Bronchial epithelial cell (primary cell): ENCODE measurements around the gene GAL3ST2. TPM values are rescaled to one million over a fixed set of nuclear protein-coding genes. Genes with fewer than 3 reads are reported as not detected.

Experiments used
- DNase-seq: peaks from one replicate; pipeline ENCODE4 v3.0.0-alpha.2; 2010; ENCODE audit warnings: low read depth
- FAIRE-seq: peaks from 2 replicates; lab custom pipeline; 2011; peaks lifted over from hg19 to GRCh38; lab: Jason Lieb, UNC
- H3K27me3 ChIP-seq: 2 replicates; pipeline ENCODE4 v1.5.1; 2011; ENCODE audit warnings: low read length; ENCODE audit not compliant: control insufficient read depth, insufficient read depth
- H3K36me3 ChIP-seq: 2 replicates; pipeline ENCODE4 v1.5.1; 2011; ENCODE audit warnings: low read length; ENCODE audit not compliant: control insufficient read depth, insufficient read depth
- H3K4me3 ChIP-seq: 2 replicates; pipeline ENCODE4 v1.5.1; 2011; ENCODE audit warnings: mild to moderate bottlenecking, low read depth, low read length, control low read depth
- total RNA-seq: library from RNA; depleted of rRNA; stranded (reverse); fragments of >200 nt; gene quantifications from 2 replicates; pipeline ENCODE4 v1.2.1, GENCODE V29; 2014
- TF ChIP-seq, protein P1 (sequence below): IDR thresholded peaks from 2 replicates; pipeline ENCODE4 v1.5.1; 2011; ENCODE audit warnings: mild to moderate bottlenecking, moderate library complexity, low read length, control low read depth, inconsistent platforms; ENCODE audit not compliant: insufficient read depth, severe bottlenecking

The GAL3ST2 gene
- total RNA-seq, 1 donor from 2014 or later = not detected

GRCh38 chr2:241796209-241796608 is 19.6 kb downstream of the GAL3ST2 start:
- Histone ChIP-seq H3K4me3 (no peak overlapping the region), H3K27me3 (no peaks in the 10 kb centered on the region), H3K36me3 (no peaks in the 10 kb centered on the region)
- DNase-seq = no peak
- TF ChIP-seq, protein P1, sequence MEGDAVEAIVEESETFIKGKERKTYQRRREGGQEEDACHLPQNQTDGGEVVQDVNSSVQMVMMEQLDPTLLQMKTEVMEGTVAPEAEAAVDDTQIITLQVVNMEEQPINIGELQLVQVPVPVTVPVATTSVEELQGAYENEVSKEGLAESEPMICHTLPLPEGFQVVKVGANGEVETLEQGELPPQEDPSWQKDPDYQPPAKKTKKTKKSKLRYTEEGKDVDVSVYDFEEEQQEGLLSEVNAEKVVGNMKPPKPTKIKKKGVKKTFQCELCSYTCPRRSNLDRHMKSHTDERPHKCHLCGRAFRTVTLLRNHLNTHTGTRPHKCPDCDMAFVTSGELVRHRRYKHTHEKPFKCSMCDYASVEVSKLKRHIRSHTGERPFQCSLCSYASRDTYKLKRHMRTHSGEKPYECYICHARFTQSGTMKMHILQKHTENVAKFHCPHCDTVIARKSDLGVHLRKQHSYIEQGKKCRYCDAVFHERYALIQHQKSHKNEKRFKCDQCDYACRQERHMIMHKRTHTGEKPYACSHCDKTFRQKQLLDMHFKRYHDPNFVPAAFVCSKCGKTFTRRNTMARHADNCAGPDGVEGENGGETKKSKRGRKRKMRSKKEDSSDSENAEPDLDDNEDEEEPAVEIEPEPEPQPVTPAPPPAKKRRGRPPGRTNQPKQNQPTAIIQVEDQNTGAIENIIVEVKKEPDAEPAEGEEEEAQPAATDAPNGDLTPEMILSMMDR = no peak
- FAIRE-seq = no peak

GRCh38 chr2:241796610-241797138 is 20.1 kb downstream of the GAL3ST2 start:
- TF ChIP-seq, protein P1 = no peak
- FAIRE-seq (no peak), DNase-seq (no peak)
- H3K4me3 ChIP-seq = no peak overlapping the region
- H3K36me3 ChIP-seq = no peaks in the 10 kb centered on the region
- H3K27me3 ChIP-seq = no peaks in the 10 kb centered on the region

- Histone ChIP-seq H3K27me3 (no peaks in the 10 kb centered on the region), H3K36me3 (no peaks in the 10 kb centered on the region), H3K4me3 (no peak overlapping the region)
- FAIRE-seq (no peak), DNase-seq (no peak)
- TF ChIP-seq, protein P1 = no peak
Observed at GRCh38 chr2:241797441-241798080, 20.9 kb downstream of the GAL3ST2 start.

DNA sequence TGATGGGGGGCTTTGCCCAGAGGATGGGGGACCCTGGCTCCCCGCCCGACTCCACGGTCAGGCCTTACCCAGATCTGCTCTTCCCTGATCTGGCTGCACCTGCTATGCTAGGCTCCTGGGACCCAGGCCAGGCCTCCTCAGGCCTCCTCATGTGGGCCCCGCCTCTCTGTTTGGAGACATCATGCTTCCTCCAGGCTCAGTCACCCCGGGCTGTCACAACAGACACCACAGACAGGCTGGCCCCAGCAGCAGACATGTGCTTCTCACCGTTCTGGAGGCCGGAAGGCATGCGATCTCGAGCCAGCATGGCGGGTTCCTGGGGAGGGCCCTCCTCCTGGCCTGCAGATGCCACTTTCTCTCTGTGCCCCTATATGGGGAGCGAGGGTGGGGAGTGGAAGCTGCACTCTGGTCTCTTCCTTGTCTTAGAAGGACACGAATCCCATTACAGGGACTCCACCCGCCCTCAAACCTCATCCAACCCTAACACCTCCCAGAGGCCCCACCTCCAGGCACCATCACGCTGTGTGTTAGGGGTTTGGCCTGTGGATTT is 21.5 kb downstream of the GAL3ST2 start:
- DNase-seq (no peak), FAIRE-seq (no peak)
- TF ChIP-seq, protein P1 = no peak

GRCh38 chr2:241798631-241799521 is 22.3 kb downstream of the GAL3ST2 start:
- no peaks in the 10 kb centered on the region for H3K27me3 ChIP-seq
- no peak for FAIRE-seq
- no peaks in the 10 kb centered on the region for H3K36me3 ChIP-seq
- TF ChIP-seq, protein P1 = no peak
- no peak for DNase-seq
- no peak overlapping the region for H3K4me3 ChIP-seq

More for the DNA sequence above, 21.5 kb downstream of the GAL3ST2 start:
- H3K36me3 ChIP-seq = no peaks in the 10 kb centered on the region
- H3K4me3 ChIP-seq = no peak overlapping the region
- H3K27me3 ChIP-seq = no peaks in the 10 kb centered on the region
